ENCODE data around the gene EPN2.

DNA sequence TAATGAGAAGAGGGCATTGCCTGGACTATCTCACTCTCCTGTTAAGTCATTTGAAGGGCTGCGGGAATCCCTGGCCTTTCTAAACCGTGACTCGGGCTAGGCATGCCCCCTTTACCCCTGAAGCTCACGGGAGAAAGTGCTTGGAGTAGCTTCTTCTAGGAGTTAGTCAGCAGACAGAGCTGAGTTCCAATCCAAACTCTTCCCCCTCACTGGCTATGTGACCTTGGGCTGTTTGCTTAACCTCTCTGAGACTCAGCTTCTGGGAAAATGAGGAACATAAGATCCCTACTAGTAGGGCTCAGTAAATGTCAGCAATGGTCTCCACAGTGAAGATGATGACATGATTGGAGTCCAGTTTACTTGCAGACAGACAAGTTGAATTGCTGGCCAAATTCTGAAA lies 131.1 kb downstream of the EPN2 start:
- TF ChIP-seq, protein P1, sequence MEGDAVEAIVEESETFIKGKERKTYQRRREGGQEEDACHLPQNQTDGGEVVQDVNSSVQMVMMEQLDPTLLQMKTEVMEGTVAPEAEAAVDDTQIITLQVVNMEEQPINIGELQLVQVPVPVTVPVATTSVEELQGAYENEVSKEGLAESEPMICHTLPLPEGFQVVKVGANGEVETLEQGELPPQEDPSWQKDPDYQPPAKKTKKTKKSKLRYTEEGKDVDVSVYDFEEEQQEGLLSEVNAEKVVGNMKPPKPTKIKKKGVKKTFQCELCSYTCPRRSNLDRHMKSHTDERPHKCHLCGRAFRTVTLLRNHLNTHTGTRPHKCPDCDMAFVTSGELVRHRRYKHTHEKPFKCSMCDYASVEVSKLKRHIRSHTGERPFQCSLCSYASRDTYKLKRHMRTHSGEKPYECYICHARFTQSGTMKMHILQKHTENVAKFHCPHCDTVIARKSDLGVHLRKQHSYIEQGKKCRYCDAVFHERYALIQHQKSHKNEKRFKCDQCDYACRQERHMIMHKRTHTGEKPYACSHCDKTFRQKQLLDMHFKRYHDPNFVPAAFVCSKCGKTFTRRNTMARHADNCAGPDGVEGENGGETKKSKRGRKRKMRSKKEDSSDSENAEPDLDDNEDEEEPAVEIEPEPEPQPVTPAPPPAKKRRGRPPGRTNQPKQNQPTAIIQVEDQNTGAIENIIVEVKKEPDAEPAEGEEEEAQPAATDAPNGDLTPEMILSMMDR (IDR thresholded peaks at IDR 0.05), result no peak
- no peak for TF ChIP-seq POLR2A (IDR thresholded peaks at IDR 0.05)

Data from thyroid gland (tissue), 4 donors.